GM21717 (cell line): ENCODE measurements around the gene ERVMER34-1.
A peak's percentile ranks its signal among the peaks of the same experiment; 100 is the strongest.

Source experiments
- ATAC-seq: cut with Tn5 transposase; IDR thresholded peaks from one replicate; pipeline ENCODE4 v1.9.1; 2021; ENCODE audit warnings: mild to moderate bottlenecking, moderate library complexity; ENCODE audit not compliant: unreplicated experiment

ERVMER34-1 gene, protein sequence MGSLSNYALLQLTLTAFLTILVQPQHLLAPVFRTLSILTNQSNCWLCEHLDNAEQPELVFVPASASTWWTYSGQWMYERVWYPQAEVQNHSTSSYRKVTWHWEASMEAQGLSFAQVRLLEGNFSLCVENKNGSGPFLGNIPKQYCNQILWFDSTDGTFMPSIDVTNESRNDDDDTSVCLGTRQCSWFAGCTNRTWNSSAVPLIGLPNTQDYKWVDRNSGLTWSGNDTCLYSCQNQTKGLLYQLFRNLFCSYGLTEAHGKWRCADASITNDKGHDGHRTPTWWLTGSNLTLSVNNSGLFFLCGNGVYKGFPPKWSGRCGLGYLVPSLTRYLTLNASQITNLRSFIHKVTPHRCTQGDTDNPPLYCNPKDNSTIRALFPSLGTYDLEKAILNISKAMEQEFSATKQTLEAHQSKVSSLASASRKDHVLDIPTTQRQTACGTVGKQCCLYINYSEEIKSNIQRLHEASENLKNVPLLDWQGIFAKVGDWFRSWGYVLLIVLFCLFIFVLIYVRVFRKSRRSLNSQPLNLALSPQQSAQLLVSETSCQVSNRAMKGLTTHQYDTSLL

GRCh38 chr4:52750819-52751486 is at the start of gene ERVMER34-1:
Gene ERVMER34-1 (minus strand): TSS chr4:52751425. CDS start chr4:52745520, 5,905 bp downstream.
- ATAC-seq, result no peak

GRCh38 chr4:52799813-52800212 is 48.6 kb upstream of the ERVMER34-1 start:
- ATAC-seq, result no peak

- no peak for ATAC-seq
These were observed 44.3 kb upstream of the ERVMER34-1 start for GRCh38 chr4:52795533-52795932.

- ATAC-seq, result no peak
These were observed 40.7 kb upstream of the ERVMER34-1 start for GRCh38 chr4:52791936-52792335.

- ATAC-seq, result no peak
These were observed 38.5 kb upstream of the ERVMER34-1 start for GRCh38 chr4:52789774-52790173.

DNA sequence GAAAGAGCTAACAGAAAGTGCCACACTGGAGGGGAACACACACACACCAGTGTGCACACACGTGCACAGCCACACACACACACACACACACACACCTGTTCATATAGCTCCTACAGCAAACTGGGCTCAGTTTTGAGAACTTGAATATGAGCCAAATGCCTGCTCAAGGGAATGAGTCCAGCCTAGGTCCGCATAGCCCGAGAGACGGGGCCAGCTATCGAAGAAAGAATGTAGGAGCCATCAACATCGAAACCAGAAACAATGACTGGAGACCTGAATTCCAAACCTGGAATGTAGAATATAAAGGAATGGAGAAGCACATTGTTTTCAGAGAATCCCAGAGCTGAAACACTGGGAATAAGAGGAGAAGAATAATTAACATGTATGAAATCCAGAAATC is 37.6 kb upstream of the ERVMER34-1 start:
- no peak for ATAC-seq

DNA sequence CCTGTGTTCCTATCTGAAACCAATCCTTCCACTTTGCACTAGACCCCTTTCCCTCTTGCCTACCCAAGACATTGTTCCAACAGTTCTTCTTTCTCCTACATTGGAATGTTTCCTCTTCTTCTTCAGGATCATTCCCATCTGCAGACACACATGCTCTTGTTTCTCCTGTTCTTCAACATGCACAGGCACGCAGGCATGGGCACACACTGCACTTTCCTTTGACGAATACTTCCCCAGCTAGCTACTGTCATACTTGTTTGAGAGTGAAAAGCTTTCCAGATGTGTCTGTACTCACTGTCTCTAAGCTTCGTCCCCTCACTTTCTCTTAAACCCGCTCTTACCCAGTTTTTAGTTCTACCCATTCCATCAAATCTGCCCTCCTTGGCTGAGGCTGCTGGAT is 31.8 kb upstream of the ERVMER34-1 start:
- no peak for ATAC-seq

GRCh38 chr4:52780617-52781354 is 29.6 kb upstream of the ERVMER34-1 start:
- no peak for ATAC-seq

- no peak for ATAC-seq
These were observed 29.0 kb upstream of the ERVMER34-1 start for GRCh38 chr4:52780206-52780605.

GRCh38 chr4:52760256-52760655 is 9.0 kb upstream of the ERVMER34-1 start:
- no peak for ATAC-seq

- no peak for ATAC-seq
These were observed 4.2 kb upstream of the ERVMER34-1 start for GRCh38 chr4:52755426-52755825.

DNA sequence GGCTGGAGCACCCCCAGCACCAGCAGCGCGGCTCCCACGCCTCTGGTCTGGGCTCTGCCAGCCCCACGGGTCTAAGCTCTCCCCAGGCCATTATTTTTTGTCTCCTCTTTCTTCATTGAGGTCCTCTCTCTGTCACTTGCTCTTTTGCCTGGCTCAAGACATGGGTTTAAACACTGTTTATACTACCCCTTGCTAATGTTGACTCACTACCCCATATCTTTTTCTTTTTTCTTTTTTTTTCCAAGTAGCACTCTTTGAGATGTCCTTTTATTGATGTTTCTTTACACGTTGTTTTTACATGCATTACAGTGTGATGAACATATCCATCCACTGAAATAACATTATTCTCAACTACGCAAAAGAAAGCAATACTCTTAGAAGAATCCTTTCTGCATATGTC is 1.7 kb upstream of the ERVMER34-1 start:
- no peak for ATAC-seq

GRCh38 chr4:52751487-52751911 is 274 bp upstream of the ERVMER34-1 start:
- ATAC-seq, result no peak

DNA sequence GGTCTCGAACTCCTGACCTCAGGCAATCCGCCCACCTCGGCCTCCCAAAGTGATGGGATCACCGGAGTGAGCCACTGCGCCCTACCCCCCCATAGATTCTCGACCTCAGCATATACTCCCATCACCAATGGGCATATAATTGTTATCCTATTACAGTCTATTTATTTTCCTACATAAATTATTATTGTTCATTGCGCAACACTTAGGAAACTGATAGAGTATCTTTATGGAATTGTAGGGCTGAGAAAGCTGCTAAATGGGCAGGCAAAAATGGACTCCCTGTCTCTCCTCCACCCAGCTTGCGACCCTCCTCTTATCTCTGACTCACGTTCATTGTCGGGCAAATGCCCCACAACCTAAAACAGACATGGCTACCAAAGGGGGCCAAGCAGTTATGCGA is 1.0 kb downstream of the ERVMER34-1 start:
- no peak for ATAC-seq

DNA sequence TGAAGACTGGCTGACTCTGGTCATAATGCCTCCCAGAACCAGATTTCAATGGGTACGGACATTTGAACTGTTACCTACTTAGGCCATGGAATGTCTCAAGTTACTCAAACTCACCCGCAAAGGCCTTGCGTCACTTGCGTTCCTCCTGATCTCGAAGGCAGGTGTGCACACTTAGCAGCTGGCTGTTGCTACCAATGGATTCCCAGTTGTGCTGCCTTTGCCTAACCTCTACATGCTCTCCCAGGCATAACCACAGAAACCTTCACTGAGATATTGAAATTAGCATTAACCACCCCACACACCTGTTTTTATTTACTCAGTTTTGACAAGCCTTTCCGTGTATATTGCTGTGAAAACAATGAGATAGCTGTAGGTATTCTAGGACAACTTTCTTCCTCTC is 2.8 kb downstream of the ERVMER34-1 start:
- ATAC-seq, result peak; percentile 76

GRCh38 chr4:52744588-52744987 is 6.6 kb downstream of the ERVMER34-1 start:
- no peak for ATAC-seq

GRCh38 chr4:52743444-52744019 is 7.7 kb downstream of the ERVMER34-1 start:
- no peak for ATAC-seq

- ATAC-seq, result no peak
These were observed 21.6 kb downstream of the ERVMER34-1 start for GRCh38 chr4:52729586-52729985.

DNA sequence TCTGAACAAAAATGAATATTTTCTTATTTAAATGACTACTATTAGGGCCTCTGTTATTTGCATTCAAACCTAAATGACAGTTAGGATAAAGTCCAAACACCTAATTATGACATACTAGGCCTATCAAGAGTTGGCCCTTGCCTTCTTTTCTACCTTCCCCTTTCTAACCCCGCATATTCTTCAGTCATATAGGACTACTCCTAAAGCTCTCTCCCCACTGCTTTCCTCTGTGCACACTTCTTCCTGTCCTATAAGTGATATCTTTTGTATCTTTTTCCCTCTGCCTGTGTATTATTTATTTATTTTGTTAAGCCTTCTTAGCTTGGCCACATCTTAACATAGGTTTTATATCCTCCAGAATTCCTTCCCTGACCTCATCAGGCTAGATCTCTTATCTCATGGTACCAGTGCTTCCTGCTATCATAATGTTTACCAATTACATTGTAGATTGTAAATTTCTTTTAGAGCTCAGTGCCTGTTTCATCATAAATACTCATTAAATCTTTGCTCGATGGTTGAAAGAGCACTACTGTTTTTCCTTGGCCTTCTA is 22.5 kb downstream of the ERVMER34-1 start:
- ATAC-seq, result no peak

GRCh38 chr4:52726826-52727580 is 24.2 kb downstream of the ERVMER34-1 start:
- ATAC-seq, result no peak
